Measurements from ENCODE around the gene CAPS2. TPM values are rescaled to one million over a fixed set of nuclear protein-coding genes. Genes with fewer than 3 reads are reported as not detected.

CAPS2 gene
- total RNA-seq, 1 experiment from 2014 or later: 18.3 TPM

DNA sequence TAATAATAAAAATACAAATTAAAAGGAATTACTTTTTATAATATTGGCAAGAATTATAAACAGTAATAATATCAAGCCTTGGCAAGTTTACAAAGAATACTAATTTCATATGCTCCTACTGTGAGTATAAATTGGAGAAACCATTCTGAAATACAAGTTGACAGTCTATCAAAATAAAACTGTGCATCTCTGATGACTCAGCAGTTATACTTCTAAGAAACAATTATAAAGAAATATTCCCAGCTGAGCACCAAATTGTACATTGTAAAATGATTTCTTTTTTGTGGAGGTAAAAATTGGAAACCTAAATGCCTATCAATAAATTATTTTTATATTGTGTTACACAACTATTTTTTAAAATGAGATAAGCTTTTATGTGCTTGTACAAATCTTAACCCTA lies 85.0 kb downstream of the CAPS2 start (continued):
- TF ChIP-seq, protein P1, sequence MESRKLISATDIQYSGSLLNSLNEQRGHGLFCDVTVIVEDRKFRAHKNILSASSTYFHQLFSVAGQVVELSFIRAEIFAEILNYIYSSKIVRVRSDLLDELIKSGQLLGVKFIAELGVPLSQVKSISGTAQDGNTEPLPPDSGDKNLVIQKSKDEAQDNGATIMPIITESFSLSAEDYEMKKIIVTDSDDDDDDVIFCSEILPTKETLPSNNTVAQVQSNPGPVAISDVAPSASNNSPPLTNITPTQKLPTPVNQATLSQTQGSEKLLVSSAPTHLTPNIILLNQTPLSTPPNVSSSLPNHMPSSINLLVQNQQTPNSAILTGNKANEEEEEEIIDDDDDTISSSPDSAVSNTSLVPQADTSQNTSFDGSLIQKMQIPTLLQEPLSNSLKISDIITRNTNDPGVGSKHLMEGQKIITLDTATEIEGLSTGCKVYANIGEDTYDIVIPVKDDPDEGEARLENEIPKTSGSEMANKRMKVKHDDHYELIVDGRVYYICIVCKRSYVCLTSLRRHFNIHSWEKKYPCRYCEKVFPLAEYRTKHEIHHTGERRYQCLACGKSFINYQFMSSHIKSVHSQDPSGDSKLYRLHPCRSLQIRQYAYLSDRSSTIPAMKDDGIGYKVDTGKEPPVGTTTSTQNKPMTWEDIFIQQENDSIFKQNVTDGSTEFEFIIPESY (IDR thresholded peaks at IDR 0.05; ENCODE audit: extremely low read depth, insufficient replicate concordance, low read length): no peak
- TF ChIP-seq ZFX (IDR thresholded peaks at IDR 0.05) (no peak), EZH2 (IDR thresholded peaks at IDR 0.05) (no peak)
- TF ChIP-seq, protein P2, sequence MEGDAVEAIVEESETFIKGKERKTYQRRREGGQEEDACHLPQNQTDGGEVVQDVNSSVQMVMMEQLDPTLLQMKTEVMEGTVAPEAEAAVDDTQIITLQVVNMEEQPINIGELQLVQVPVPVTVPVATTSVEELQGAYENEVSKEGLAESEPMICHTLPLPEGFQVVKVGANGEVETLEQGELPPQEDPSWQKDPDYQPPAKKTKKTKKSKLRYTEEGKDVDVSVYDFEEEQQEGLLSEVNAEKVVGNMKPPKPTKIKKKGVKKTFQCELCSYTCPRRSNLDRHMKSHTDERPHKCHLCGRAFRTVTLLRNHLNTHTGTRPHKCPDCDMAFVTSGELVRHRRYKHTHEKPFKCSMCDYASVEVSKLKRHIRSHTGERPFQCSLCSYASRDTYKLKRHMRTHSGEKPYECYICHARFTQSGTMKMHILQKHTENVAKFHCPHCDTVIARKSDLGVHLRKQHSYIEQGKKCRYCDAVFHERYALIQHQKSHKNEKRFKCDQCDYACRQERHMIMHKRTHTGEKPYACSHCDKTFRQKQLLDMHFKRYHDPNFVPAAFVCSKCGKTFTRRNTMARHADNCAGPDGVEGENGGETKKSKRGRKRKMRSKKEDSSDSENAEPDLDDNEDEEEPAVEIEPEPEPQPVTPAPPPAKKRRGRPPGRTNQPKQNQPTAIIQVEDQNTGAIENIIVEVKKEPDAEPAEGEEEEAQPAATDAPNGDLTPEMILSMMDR (IDR thresholded peaks at IDR 0.05 in 2 of 3, conservative IDR thresholded peaks at IDR 0.05 in 1 of 3; ENCODE audit: borderline replicate concordance in 1 of 3, insufficient read depth in 1 of 3, low read depth in 2 of 3, low read length in 2 of 3): no peak

DNA sequence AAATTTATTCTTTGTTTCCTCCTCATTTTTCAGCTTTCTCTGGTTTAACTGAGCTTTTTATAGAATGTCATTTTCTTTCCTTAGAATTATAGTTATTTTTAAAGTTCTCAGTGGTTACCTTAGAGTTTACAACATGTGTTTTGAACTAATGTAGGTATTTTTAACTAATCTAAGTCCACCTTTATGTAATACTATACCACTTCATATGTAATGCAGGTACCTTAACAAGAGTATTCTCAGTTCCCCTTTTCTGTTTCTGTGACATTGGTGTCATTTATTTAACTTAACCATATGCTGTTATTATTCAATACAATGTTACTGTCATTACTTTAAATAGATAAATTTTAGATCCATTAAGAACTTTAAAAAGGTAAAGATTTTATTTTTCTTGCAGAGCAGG lies 90.1 kb downstream of the CAPS2 start:
- H3K4me1 ChIP-seq (ENCODE audit: control insufficient read depth in 1 of 2, insufficient read depth in 2 of 2, low read length in 2 of 2): no peaks in the 10 kb centered on the region
- no peaks in the 10 kb centered on the region for H3K9me2 ChIP-seq (ENCODE audit: insufficient read depth)
- H3K9ac ChIP-seq (ENCODE audit: low read length): no peak overlapping the region
- H3K4me2 ChIP-seq (ENCODE audit: low read length): no peak overlapping the region
- ChIA-PET POLR2A (no interaction called here), RAD21 (ENCODE audit: low non-redundant PET in 1 of 2, low total read pairs in 2 of 2, uncharacterized antibody in 2 of 2, unreplicated experiment in 2 of 2) (no interaction called here), CTCF (no interaction called here)
- DNase-seq (ENCODE audit: low read depth, low spot score) (no peak), ATAC-seq (no peak)
- intact Hi-C loops (cut with micrococcal nuclease): no loop called here
- no peak overlapping the region for H2AFZ ChIP-seq (ENCODE audit: low read depth, low read length, poor library complexity, severe bottlenecking)
- H3K9me3 ChIP-seq (ENCODE audit: control insufficient read depth in 1 of 2, insufficient read depth in 1 of 2, low read depth in 1 of 2, low read length in 2 of 2): peaks cover 4 to 8% of the 10 kb centered on the region in 2 experiments; a peak in 2 of 4 replicates
- H4K20me1 ChIP-seq (ENCODE audit: insufficient read depth): no peaks in the 10 kb centered on the region
- no peak overlapping the region for H3K27ac ChIP-seq (ENCODE audit: low read depth, low read length)
- BruUV-seq (replicated peaks): no TSS peak
- H3K79me2 ChIP-seq (ENCODE audit: insufficient read depth, low read length): no peaks in the 10 kb centered on the region
- H3K36me3 ChIP-seq (ENCODE audit: control insufficient read depth in 1 of 2, insufficient read depth in 2 of 2, low read length in 2 of 2): no peaks in the 10 kb centered on the region; a peak in 1 of 4 replicates
- no peak overlapping the region for H3K4me3 ChIP-seq (replicated peaks in 1 of 2; ENCODE audit: low read depth in 1 of 2, low read length in 2 of 2)
- H3K27me3 ChIP-seq (ENCODE audit: insufficient read depth, low read length): no peaks in the 10 kb centered on the region
- TF ChIP-seq, protein P3, sequence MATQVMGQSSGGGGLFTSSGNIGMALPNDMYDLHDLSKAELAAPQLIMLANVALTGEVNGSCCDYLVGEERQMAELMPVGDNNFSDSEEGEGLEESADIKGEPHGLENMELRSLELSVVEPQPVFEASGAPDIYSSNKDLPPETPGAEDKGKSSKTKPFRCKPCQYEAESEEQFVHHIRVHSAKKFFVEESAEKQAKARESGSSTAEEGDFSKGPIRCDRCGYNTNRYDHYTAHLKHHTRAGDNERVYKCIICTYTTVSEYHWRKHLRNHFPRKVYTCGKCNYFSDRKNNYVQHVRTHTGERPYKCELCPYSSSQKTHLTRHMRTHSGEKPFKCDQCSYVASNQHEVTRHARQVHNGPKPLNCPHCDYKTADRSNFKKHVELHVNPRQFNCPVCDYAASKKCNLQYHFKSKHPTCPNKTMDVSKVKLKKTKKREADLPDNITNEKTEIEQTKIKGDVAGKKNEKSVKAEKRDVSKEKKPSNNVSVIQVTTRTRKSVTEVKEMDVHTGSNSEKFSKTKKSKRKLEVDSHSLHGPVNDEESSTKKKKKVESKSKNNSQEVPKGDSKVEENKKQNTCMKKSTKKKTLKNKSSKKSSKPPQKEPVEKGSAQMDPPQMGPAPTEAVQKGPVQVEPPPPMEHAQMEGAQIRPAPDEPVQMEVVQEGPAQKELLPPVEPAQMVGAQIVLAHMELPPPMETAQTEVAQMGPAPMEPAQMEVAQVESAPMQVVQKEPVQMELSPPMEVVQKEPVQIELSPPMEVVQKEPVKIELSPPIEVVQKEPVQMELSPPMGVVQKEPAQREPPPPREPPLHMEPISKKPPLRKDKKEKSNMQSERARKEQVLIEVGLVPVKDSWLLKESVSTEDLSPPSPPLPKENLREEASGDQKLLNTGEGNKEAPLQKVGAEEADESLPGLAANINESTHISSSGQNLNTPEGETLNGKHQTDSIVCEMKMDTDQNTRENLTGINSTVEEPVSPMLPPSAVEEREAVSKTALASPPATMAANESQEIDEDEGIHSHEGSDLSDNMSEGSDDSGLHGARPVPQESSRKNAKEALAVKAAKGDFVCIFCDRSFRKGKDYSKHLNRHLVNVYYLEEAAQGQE (IDR thresholded peaks at IDR 0.05; ENCODE audit: low read depth): no peak
- TF ChIP-seq, protein P4, sequence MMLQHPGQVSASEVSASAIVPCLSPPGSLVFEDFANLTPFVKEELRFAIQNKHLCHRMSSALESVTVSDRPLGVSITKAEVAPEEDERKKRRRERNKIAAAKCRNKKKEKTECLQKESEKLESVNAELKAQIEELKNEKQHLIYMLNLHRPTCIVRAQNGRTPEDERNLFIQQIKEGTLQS (IDR thresholded peaks at IDR 0.05): no peak
- TF ChIP-seq SP1 (IDR thresholded peaks at IDR 0.05; ENCODE audit: low read depth) (no peak), ZFX (IDR thresholded peaks at IDR 0.05) (no peak), EZH2 (IDR thresholded peaks at IDR 0.05) (no peak), SIN3A (IDR thresholded peaks at IDR 0.05; ENCODE audit: low read depth) (no peak), EZH2phosphoT487 (IDR thresholded peaks at IDR 0.05; ENCODE audit: borderline replicate concordance) (no peak), POLR2AphosphoS5 (IDR thresholded peaks at IDR 0.05; ENCODE audit: low read depth, low read length) (no peak), POLR2A (IDR thresholded peaks at IDR 0.05; ENCODE audit: borderline replicate concordance, extremely low read depth, insufficient read depth, insufficient read length) (no peak), ELF1 (IDR thresholded peaks at IDR 0.05; ENCODE audit: borderline replicate concordance, low read depth) (no peak), TCF7L2 (IDR thresholded peaks at IDR 0.05; ENCODE audit: borderline replicate concordance, extremely low read depth, insufficient read depth, insufficient read length) (no peak), YY1 (IDR thresholded peaks at IDR 0.05; ENCODE audit: extremely low read depth, insufficient replicate concordance, low read depth, low read length) (no peak)
- TF ChIP-seq, protein P2 (IDR thresholded peaks at IDR 0.05 in 2 of 3, conservative IDR thresholded peaks at IDR 0.05 in 1 of 3; ENCODE audit: borderline replicate concordance in 1 of 3, insufficient read depth in 1 of 3, low read depth in 2 of 3, low read length in 2 of 3): no peak
